WI38 (cell line): ENCODE measurements around the gene LYST.

Experiments used
- H3K4me3 ChIP-seq: 2 replicates; pipeline ENCODE4 v1.5.1; 2011; ENCODE audit warnings: low read depth, mild to moderate bottlenecking, control low read depth, low read length
- CTCF ChIP-seq: IDR thresholded peaks from 2 replicates; pipeline ENCODE4 v1.5.1; 2012; ENCODE audit warnings: low read depth, mild to moderate bottlenecking, control low read depth, low read length

The LYST gene

GRCh38 chr1:235637756-235638534, 228.8 kb downstream of the LYST start:
- no peak overlapping the region for H3K4me3 ChIP-seq

GRCh38 chr1:235635938-235636662, 230.6 kb downstream of the LYST start:
- H3K4me3 ChIP-seq: no peak overlapping the region
- no peak for TF ChIP-seq CTCF

More at GRCh38 chr1:235637756-235638534, 228.8 kb downstream of the LYST start:
- no peak for TF ChIP-seq CTCF

- TF ChIP-seq CTCF: no peak
- H3K4me3 ChIP-seq: peak overlapping the region; percentile 42
These were observed 234.0 kb downstream of the LYST start for GRCh38 chr1:235632506-235633401.

GRCh38 chr1:235631816-235632215, 234.9 kb downstream of the LYST start:
- TF ChIP-seq CTCF: no peak
- H3K4me3 ChIP-seq: no peak overlapping the region

GRCh38 chr1:235628316-235629005, 238.2 kb downstream of the LYST start:
- TF ChIP-seq CTCF: no peak
- no peak overlapping the region for H3K4me3 ChIP-seq

GRCh38 chr1:235625831-235626230, 240.9 kb downstream of the LYST start:
- no peak for TF ChIP-seq CTCF
- H3K4me3 ChIP-seq: no peak overlapping the region
